ENCODE results near the gene CAPNS1. TPM values are rescaled to one million over a fixed set of nuclear protein-coding genes. Genes with fewer than 3 reads are reported as not detected.

CAPNS1 gene
- total and polyA plus RNA-seq, 2 of the 13 experiments (the other 11 are each of a cell fraction or from before 2014, with no cell fraction given) = 322 to 526 TPM

DNA sequence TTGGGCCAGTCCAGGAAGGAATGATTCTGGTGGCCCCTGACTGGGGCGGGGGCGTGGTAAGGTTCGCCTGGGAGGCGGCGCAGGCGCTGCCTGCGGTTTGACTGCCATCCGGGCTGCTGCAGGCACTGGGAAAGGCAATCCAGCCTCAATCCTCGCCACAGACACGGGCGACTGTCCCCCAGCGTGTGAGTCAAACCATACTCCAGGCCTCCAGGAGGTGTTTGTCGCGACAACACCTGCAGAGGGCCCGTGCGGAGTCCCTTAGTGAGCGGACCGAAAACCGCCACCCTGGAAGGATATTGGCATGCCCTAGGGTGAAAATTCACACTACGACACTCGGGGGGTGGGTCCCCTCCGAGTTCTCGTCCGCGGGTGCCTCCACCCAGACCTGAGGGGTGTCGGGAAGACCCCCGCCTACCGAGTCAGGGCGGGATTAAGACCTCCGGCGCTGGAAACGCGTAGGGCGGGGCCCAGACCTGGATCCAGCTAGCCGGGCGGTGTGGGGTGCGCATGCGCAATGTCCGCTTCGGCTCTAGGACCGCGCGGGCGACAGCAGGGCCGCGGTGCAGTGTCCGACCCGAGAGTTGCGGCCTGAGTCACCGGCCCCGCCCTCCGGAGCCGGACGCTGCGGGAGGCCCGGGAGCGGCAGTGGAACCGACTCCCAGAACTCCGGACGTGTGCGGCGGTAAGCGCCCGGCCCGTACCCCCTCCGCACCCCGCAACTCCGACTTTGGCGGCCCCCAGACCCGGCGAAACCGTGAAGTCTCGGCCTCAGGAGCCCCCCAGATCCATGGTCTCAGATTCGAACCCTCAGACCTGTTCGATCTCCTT lies at the start of gene CAPNS1 (continued):
- TF ChIP-seq YEATS4 (CRISPR knock-in tag; IDR thresholded peaks at IDR 0.05; ENCODE audit: borderline replicate concordance) (peak; percentile 83; the same call in 1 of the 2 replicates), ARNTL (CRISPR knock-in tag; IDR thresholded peaks at IDR 0.05) (no peak), ARHGAP35 (CRISPR knock-in tag; IDR thresholded peaks at IDR 0.05; ENCODE audit: borderline replicate concordance) (peak; percentile 10; the same call in 1 of the 2 replicates), ZNF746 (CRISPR knock-in tag; IDR thresholded peaks at IDR 0.05) (peak; percentile 32; the same call in 1 of the 2 replicates), HIVEP1 (CRISPR knock-in tag; IDR thresholded peaks at IDR 0.05) (no peak; the same call in 1 of the 2 replicates), ZNF792 (CRISPR knock-in tag; IDR thresholded peaks at IDR 0.05) (peak; percentile 72; the same call in 1 of the 2 replicates), ZKSCAN8 (CRISPR knock-in tag; IDR thresholded peaks at IDR 0.05; ENCODE audit: borderline replicate concordance) (0 out of 2 replicates have a peak, but pooled peaks have one; percentile 22), MBNL3 (CRISPR knock-in tag; conservative IDR thresholded peaks at IDR 0.05) (no peak), ZNF615 (CRISPR knock-in tag; IDR thresholded peaks at IDR 0.05; ENCODE audit: borderline replicate concordance) (0 out of 2 replicates have a peak, but pooled peaks have one; percentile 72), ZNF329 (CRISPR knock-in tag; IDR thresholded peaks at IDR 0.05; ENCODE audit: low read depth) (no peak), DPF2 (CRISPR knock-in tag; IDR thresholded peaks at IDR 0.05; ENCODE audit: borderline replicate concordance, low read depth) (no peak), IKZF1 (IDR thresholded peaks at IDR 0.05) (no peak), ZNF776 (CRISPR knock-in tag; IDR thresholded peaks at IDR 0.05) (0 out of 2 replicates have a peak, but pooled peaks have one; percentile 36), KDM3A (CRISPR knock-in tag; IDR thresholded peaks at IDR 0.05; ENCODE audit: low read depth) (no peak), HMG20A (CRISPR knock-in tag; IDR thresholded peaks at IDR 0.05; ENCODE audit: borderline replicate concordance) (no peak; the same call in 1 of the 2 replicates)
- TF ChIP-seq, protein P1, sequence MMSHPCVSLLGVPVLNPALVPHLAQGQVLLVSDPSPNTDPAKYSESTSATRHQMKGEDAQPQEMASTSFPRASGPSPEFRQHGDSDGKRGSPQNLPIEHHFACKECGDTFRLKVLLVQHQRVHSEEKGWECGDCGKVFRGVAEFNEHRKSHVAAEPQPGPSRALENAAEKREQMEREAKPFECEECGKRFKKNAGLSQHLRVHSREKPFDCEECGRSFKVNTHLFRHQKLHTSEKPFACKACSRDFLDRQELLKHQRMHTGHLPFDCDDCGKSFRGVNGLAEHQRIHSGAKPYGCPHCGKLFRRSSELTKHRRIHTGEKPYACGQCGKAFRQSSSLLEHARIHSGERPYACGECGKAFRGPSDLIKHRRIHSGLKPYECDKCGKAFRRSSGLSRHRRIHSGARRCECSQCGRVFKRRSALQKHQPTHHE (CRISPR knock-in tag; IDR thresholded peaks at IDR 0.05; ENCODE audit: borderline replicate concordance) = 0 out of 2 replicates have a peak, but pooled peaks have one; percentile 11
- TF ChIP-seq, protein P2, sequence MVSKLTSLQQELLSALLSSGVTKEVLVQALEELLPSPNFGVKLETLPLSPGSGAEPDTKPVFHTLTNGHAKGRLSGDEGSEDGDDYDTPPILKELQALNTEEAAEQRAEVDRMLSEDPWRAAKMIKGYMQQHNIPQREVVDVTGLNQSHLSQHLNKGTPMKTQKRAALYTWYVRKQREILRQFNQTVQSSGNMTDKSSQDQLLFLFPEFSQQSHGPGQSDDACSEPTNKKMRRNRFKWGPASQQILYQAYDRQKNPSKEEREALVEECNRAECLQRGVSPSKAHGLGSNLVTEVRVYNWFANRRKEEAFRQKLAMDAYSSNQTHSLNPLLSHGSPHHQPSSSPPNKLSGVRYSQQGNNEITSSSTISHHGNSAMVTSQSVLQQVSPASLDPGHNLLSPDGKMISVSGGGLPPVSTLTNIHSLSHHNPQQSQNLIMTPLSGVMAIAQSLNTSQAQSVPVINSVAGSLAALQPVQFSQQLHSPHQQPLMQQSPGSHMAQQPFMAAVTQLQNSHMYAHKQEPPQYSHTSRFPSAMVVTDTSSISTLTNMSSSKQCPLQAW (CRISPR knock-in tag; IDR thresholded peaks at IDR 0.05) = peak; percentile 28; the same call in 1 of the 2 replicates
- TF ChIP-seq, protein P3, sequence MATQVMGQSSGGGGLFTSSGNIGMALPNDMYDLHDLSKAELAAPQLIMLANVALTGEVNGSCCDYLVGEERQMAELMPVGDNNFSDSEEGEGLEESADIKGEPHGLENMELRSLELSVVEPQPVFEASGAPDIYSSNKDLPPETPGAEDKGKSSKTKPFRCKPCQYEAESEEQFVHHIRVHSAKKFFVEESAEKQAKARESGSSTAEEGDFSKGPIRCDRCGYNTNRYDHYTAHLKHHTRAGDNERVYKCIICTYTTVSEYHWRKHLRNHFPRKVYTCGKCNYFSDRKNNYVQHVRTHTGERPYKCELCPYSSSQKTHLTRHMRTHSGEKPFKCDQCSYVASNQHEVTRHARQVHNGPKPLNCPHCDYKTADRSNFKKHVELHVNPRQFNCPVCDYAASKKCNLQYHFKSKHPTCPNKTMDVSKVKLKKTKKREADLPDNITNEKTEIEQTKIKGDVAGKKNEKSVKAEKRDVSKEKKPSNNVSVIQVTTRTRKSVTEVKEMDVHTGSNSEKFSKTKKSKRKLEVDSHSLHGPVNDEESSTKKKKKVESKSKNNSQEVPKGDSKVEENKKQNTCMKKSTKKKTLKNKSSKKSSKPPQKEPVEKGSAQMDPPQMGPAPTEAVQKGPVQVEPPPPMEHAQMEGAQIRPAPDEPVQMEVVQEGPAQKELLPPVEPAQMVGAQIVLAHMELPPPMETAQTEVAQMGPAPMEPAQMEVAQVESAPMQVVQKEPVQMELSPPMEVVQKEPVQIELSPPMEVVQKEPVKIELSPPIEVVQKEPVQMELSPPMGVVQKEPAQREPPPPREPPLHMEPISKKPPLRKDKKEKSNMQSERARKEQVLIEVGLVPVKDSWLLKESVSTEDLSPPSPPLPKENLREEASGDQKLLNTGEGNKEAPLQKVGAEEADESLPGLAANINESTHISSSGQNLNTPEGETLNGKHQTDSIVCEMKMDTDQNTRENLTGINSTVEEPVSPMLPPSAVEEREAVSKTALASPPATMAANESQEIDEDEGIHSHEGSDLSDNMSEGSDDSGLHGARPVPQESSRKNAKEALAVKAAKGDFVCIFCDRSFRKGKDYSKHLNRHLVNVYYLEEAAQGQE (IDR thresholded peaks at IDR 0.05; ENCODE audit: borderline replicate concordance in 1 of 2, low read depth in 1 of 2, low read length in 2 of 2) = no peak; a peak in 1 of 4 replicates
- TF ChIP-seq, protein P4, sequence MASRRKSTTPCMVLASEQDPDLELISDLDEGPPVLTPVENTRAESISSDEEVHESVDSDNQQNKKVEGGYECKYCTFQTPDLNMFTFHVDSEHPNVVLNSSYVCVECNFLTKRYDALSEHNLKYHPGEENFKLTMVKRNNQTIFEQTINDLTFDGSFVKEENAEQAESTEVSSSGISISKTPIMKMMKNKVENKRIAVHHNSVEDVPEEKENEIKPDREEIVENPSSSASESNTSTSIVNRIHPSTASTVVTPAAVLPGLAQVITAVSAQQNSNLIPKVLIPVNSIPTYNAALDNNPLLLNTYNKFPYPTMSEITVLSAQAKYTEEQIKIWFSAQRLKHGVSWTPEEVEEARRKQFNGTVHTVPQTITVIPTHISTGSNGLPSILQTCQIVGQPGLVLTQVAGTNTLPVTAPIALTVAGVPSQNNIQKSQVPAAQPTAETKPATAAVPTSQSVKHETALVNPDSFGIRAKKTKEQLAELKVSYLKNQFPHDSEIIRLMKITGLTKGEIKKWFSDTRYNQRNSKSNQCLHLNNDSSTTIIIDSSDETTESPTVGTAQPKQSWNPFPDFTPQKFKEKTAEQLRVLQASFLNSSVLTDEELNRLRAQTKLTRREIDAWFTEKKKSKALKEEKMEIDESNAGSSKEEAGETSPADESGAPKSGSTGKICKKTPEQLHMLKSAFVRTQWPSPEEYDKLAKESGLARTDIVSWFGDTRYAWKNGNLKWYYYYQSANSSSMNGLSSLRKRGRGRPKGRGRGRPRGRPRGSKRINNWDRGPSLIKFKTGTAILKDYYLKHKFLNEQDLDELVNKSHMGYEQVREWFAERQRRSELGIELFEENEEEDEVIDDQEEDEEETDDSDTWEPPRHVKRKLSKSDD (CRISPR knock-in tag; IDR thresholded peaks at IDR 0.05; ENCODE audit: low read depth) = no peak

Data from HepG2 (cell line).